Type B pancreatic cell (in vitro differentiated cells): Measurements from ENCODE around the gene USP48. TPM values are rescaled to one million over a fixed set of nuclear protein-coding genes. Genes with fewer than 3 reads are reported as not detected.

Experiments used
- DNase-seq: peaks from one replicate; pipeline ENCODE4 v3.0.0; 2021; ENCODE audit warnings: mixed read lengths; ENCODE audit not compliant: unreplicated experiment; ENCODE audit errors: extremely low spot score
- H3K27ac Mint-ChIP-seq: 2 replicates; pipeline ENCODE4 v1.8.0; 2021; ENCODE audit warnings: mild to moderate bottlenecking, mixed read lengths
- H3K27me3 Mint-ChIP-seq: 2 replicates; pipeline ENCODE4 v1.8.0; 2021; ENCODE audit warnings: mixed read lengths
- H3K36me3 Mint-ChIP-seq: 2 replicates; pipeline ENCODE4 v1.8.0; 2021; ENCODE audit warnings: mixed read lengths
- H3K4me1 Mint-ChIP-seq: one replicate; pipeline ENCODE4 v1.8.0; 2021; ENCODE audit warnings: mixed read lengths; ENCODE audit not compliant: unreplicated experiment
- H3K4me3 Mint-ChIP-seq: 2 replicates; pipeline ENCODE4 v1.8.0; 2021; ENCODE audit warnings: mild to moderate bottlenecking, mixed read lengths
- H3K9me3 Mint-ChIP-seq: 2 replicates; pipeline ENCODE4 v1.8.0; 2021; ENCODE audit warnings: mixed read lengths
- total RNA-seq: library from RNA; stranded (reverse); gene quantifications from 2 replicates; pipeline ENCODE4 v1.2.1, GENCODE V29; 2021; ENCODE audit warnings: low replicate concordance
- TF ChIP-seq, protein P1 (sequence below): fragments of 200-600 bp; sonication (generic); conservative IDR thresholded peaks from 2 replicates; pipeline ENCODE4 v1.5.0; 2021; ENCODE audit warnings: antibody characterized with exemption, mild to moderate bottlenecking

Gene USP48
- total RNA-seq, 1 donor from 2014 or later, result 66.7 TPM

DNA sequence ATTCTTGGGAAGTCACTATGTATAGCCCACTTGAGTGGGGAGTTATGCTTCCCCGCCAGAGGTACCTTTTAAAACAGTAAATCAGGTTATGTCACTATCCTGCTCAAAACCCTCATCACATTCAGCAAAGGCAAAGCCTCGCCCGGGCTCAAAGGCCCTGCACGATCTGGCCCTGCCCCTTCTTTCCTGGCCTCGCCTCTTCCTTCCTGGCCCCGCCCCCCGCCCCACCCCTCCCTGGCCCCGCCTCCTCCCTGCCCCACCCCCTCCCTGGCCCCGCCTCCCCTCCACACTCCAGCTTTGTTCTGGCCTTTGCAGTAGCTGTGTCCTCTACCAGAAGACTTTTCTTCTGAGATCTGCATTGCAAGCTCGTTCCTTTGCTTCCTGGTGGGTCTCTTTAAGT lies 35.7 kb upstream of the USP48 start:
- TF ChIP-seq, protein P1, sequence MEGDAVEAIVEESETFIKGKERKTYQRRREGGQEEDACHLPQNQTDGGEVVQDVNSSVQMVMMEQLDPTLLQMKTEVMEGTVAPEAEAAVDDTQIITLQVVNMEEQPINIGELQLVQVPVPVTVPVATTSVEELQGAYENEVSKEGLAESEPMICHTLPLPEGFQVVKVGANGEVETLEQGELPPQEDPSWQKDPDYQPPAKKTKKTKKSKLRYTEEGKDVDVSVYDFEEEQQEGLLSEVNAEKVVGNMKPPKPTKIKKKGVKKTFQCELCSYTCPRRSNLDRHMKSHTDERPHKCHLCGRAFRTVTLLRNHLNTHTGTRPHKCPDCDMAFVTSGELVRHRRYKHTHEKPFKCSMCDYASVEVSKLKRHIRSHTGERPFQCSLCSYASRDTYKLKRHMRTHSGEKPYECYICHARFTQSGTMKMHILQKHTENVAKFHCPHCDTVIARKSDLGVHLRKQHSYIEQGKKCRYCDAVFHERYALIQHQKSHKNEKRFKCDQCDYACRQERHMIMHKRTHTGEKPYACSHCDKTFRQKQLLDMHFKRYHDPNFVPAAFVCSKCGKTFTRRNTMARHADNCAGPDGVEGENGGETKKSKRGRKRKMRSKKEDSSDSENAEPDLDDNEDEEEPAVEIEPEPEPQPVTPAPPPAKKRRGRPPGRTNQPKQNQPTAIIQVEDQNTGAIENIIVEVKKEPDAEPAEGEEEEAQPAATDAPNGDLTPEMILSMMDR, result no peak
- no peak for DNase-seq
- Mint-ChIP-seq H3K27ac (no peak overlapping the region), H3K9me3 (no peaks in the 10 kb centered on the region), H3K36me3 (peaks cover 3% of the 10 kb centered on the region), H3K27me3 (peaks cover 5% of the 10 kb centered on the region), H3K4me1 (peaks cover 9% of the 10 kb centered on the region), H3K4me3 (no peak overlapping the region)

DNA sequence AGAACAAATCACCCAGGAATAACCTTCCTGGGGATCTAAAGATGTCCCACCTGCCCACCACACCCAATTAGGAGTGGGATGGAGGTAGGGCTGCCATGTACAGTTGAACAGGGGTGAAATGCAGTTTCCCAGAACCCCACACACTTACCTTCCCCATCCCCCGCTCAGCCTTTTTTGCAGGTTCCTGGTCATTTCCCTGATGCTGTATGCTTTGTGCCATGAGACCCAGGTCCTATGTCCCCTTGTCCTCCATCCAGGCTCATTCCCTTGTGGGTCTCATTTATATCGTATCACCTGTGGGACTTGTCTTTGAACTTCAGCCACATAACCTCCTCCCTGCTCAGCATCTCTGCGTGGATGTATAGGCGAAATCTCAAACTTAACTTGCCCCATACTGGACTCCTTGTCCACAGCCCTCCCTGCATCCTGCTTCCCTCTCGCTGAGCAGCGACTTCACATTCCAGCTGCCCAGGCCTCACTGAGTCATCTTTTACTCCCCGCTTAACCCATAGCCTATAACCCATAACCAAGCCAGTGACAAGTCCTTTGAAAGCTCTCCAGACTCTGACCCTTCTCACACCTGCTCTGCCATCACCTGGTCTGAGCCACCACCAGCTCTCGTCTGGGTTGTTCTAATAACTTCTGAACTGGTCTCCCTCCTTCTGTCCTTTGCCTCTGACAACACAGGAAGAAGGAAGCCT lies 33.8 kb upstream of the USP48 start:
- Mint-ChIP-seq H3K27me3 (peaks cover 14% of the 10 kb centered on the region), H3K9me3 (no peaks in the 10 kb centered on the region), H3K4me1 (peaks cover 9% of the 10 kb centered on the region), H3K4me3 (no peak overlapping the region), H3K36me3 (peaks cover 3% of the 10 kb centered on the region), H3K27ac (no peak overlapping the region)
- TF ChIP-seq, protein P1, result no peak
- DNase-seq, result no peak

DNA sequence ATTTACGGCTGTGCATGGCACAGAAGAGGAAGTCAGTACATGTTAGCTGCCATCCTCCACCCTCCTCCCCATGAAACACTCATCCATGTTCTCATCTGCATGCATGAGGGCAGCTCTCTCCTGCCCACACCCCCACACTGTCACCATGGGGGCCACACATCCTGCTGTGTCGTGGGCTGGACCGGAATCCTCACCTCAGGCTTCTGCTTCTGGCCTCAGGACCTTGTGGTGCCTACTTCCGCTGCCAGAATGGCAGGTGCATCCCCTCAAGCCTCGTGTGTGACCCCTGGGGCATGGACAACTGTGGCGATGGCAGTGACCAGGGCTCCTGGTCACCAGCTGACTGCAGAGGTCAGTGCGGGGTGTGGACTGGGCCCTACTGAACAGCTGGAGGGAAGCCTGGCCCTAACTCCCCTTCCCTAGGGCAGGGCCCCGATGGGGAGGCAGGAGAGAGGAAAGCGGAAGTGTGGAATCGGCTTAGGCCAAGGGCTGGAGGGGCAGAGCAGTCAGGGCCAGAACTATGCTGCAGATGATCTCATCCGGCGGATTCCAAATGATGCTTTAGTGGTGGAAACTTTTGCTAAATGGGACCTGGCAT lies 32.9 kb upstream of the USP48 start:
- Mint-ChIP-seq H3K36me3 (peaks cover 3% of the 10 kb centered on the region), H3K27me3 (peaks cover 14% of the 10 kb centered on the region), H3K4me3 (no peak overlapping the region), H3K4me1 (peaks cover 9% of the 10 kb centered on the region), H3K9me3 (no peaks in the 10 kb centered on the region), H3K27ac (no peak overlapping the region)
- no peak for DNase-seq
- TF ChIP-seq, protein P1, result no peak

DNA sequence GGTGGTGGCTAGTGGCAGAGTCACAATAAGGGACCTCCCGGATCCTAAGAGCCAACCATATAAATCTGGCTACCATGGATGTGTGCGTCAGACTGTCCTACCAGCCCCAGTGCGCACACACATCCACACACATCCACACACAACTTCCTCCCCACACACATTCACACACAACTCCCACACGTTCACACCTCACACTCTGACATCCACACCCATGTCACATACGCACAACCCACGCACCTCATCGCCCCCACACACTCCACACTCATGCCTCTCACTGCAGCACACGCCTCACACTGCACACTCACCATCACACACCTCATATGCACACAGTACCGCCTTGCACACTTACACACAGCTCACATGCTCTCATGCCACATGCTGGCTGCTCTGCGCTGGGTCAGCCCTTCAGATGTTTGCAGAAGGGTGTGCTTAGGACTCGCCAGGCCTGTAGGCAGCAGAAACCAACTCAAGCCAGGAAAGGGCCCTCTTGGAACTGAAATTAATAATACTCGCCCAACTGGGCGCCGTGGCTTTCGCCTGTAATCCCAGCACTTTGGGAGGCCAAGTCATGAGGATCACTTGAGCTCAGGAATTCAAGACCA lies 32.1 kb upstream of the USP48 start:
- no peak for DNase-seq
- TF ChIP-seq, protein P1, result no peak
- H3K4me1 Mint-ChIP-seq, result peaks cover 9% of the 10 kb centered on the region
- peak overlapping the region; percentile 68 for H3K4me3 Mint-ChIP-seq
- no peak overlapping the region for H3K27ac Mint-ChIP-seq
- H3K36me3 Mint-ChIP-seq, result peaks cover 3% of the 10 kb centered on the region
- no peaks in the 10 kb centered on the region for H3K9me3 Mint-ChIP-seq
- peaks cover 14% of the 10 kb centered on the region for H3K27me3 Mint-ChIP-seq

DNA sequence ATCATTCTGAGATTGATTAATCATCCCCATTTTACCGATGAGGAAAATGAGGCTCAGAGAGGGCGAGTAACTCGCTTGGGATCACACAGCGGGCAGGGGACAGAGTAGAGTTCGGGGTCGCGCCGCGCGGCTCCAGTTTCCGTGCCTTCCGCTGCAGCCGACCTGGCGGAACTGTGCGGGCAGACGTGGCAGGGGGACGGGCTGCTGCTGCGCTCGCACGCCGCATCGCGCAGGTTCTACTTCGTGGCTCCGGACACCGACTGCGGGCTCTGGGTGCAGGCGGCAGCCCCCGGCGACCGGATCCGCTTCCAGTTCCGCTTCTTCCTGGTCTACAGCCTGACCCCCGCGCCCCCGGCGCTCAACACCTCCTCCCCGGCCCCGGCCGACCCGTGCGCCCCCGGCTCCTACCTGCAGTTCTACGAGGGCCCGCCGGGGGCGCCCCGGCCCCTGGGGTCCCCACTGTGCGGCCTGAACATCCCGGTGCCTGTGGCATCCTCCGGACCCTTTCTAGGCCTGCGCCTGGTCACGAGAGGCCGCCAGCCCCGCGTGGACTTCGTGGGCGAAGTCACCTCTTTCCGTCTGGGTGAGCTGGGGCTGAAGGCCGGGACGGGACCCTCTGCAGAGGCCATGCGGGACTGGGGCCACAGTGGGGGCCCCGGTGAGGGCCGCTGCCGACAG lies 31.4 kb upstream of the USP48 start:
- no peak for DNase-seq
- TF ChIP-seq, protein P1, result peak; percentile 89
- Mint-ChIP-seq H3K9me3 (no peaks in the 10 kb centered on the region), H3K4me3 (peak overlapping the region; percentile 76), H3K4me1 (peaks cover 9% of the 10 kb centered on the region), H3K36me3 (peaks cover 3% of the 10 kb centered on the region), H3K27ac (no peak overlapping the region), H3K27me3 (peaks cover 14% of the 10 kb centered on the region)
